Measurements from ENCODE around the gene DGKI.

GRCh38 chr7:137734221-137734620 lies 112.6 kb downstream of the DGKI start:
- TF ChIP-seq CTCF (IDR thresholded peaks at IDR 0.05; ENCODE audit: low read depth, low read length, poor library complexity, severe bottlenecking) (no peak), EZH2phosphoT487 (IDR thresholded peaks at IDR 0.05; ENCODE audit: borderline replicate concordance, low read length) (no peak)
